ENCODE results near the gene NALCN. TPM values are rescaled to one million over a fixed set of nuclear protein-coding genes. Genes with fewer than 3 reads are reported as not detected.

NALCN gene
- total RNA-seq, 1 experiment from 2014 or later, result 8.5 TPM

GRCh38 chr13:101417043-101417406 is 717 bp upstream of the NALCN start:
- Mint-ChIP-seq H3K27ac (ENCODE audit: low read depth, unreplicated experiment) (peak overlapping the region; percentile 79), H3K27me3 (ENCODE audit: insufficient read depth, unreplicated experiment) (no peaks in the 10 kb centered on the region), H3K4me3 (ENCODE audit: unreplicated experiment) (peak overlapping the region; percentile 75)

DNA sequence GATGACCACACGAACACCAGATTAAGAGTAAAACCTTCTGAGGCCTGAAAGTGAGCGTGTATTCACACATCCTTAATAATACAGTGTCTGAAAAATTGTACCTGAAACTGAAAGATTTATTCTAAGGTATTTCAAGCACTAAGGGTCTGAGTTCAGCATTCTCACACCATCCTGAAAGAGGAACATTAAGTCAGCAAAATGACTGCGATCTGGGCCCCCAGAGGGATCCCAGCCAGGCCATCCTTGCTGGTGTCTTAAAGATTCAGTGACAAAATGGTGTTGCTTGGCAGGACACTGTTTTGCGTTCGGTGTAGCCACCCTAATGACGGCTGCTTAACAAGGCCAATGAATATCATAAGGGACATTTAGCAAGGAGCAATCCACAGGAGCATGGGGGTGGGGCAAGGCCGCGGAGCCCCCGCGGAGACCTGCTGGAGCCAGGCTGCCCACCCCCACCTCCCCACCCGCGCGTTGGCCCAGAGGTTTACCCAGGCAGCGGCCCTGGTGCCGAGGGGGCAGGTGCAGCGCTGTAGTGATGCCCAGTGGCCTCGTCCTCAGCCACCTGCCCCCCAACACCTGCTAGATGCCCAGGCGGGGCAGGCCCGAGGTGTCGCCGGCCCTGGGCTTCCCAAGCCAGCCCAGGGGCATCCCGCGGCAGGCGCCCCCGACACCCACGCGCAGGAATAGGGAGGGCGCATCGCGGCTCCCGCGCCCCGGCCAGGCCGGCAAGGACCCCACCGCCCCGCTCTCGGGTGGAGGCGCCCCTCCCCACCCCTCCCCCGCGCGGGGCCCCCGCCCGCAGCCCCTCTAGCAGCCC is 742 bp downstream of the NALCN start:
- TF ChIP-seq, protein P1, sequence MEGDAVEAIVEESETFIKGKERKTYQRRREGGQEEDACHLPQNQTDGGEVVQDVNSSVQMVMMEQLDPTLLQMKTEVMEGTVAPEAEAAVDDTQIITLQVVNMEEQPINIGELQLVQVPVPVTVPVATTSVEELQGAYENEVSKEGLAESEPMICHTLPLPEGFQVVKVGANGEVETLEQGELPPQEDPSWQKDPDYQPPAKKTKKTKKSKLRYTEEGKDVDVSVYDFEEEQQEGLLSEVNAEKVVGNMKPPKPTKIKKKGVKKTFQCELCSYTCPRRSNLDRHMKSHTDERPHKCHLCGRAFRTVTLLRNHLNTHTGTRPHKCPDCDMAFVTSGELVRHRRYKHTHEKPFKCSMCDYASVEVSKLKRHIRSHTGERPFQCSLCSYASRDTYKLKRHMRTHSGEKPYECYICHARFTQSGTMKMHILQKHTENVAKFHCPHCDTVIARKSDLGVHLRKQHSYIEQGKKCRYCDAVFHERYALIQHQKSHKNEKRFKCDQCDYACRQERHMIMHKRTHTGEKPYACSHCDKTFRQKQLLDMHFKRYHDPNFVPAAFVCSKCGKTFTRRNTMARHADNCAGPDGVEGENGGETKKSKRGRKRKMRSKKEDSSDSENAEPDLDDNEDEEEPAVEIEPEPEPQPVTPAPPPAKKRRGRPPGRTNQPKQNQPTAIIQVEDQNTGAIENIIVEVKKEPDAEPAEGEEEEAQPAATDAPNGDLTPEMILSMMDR (IDR thresholded peaks at IDR 0.05; ENCODE audit: unreplicated experiment), result no peak
- no peak overlapping the region for H3K27ac Mint-ChIP-seq (ENCODE audit: low read depth, unreplicated experiment)

More at GRCh38 chr13:101417043-101417406, 717 bp upstream of the NALCN start:
- TF ChIP-seq, protein P1 (IDR thresholded peaks at IDR 0.05; ENCODE audit: unreplicated experiment), result no peak
- BruUV-seq (replicated peaks), result no TSS peak
- Mint-ChIP-seq H3K36me3 (ENCODE audit: insufficient read depth, unreplicated experiment) (no peaks in the 10 kb centered on the region), H3K4me1 (ENCODE audit: insufficient read depth, unreplicated experiment) (peaks cover 5% of the 10 kb centered on the region), H3K9me3 (ENCODE audit: unreplicated experiment) (no peaks in the 10 kb centered on the region)
- POLR2A ChIA-PET, result interaction anchor here (1.2 to 1.5 kb wide), 3 partner anchors 10 to 99 kb away, joined by 3 to 7 read pairs (median 5); no protein-coding TSS in a partner anchor
- intact Hi-C loops (cut with micrococcal nuclease), result loop anchor here (5.0 to 10.0 kb wide), 2 partner anchors 55 to 262 kb away; no protein-coding TSS in a partner anchor
- peak; percentile 89 for DNase-seq (ENCODE audit: unreplicated experiment)
- CTCF ChIA-PET, result interaction anchor here (0.9 to 1.0 kb wide), 3 partner anchors 9 to 272 kb away, joined by 3 to 4 read pairs (median 3); no protein-coding TSS in a partner anchor

GRCh38 chr13:101412076-101412475 is 4.2 kb downstream of the NALCN start:
- H3K4me3 Mint-ChIP-seq (ENCODE audit: unreplicated experiment), result no peak overlapping the region
- no peak for DNase-seq (ENCODE audit: unreplicated experiment)
- intact Hi-C loops (cut with micrococcal nuclease), result loop anchor here (10.0 kb wide), 1 partner anchor 257 kb away; no protein-coding TSS in a partner anchor
- no peak overlapping the region for H3K27ac Mint-ChIP-seq (ENCODE audit: low read depth, unreplicated experiment)
- POLR2A ChIA-PET, result no interaction called here
- peaks cover 22% of the 10 kb centered on the region for H3K4me1 Mint-ChIP-seq (ENCODE audit: insufficient read depth, unreplicated experiment)
- BruUV-seq (replicated peaks), result no TSS peak
- no peaks in the 10 kb centered on the region for H3K36me3 Mint-ChIP-seq (ENCODE audit: insufficient read depth, unreplicated experiment)
- no peaks in the 10 kb centered on the region for H3K27me3 Mint-ChIP-seq (ENCODE audit: insufficient read depth, unreplicated experiment)
- TF ChIP-seq, protein P1 (IDR thresholded peaks at IDR 0.05; ENCODE audit: unreplicated experiment), result no peak
- CTCF ChIA-PET, result no interaction called here
- no peaks in the 10 kb centered on the region for H3K9me3 Mint-ChIP-seq (ENCODE audit: unreplicated experiment)

More for the DNA sequence above, 742 bp downstream of the NALCN start:
- intact Hi-C loops (cut with micrococcal nuclease), result loop anchor here (5.0 to 10.0 kb wide), 2 partner anchors 57 to 261 kb away; no protein-coding TSS in a partner anchor
- DNase-seq (ENCODE audit: unreplicated experiment), result no peak
- H3K4me3 Mint-ChIP-seq (ENCODE audit: unreplicated experiment), result peak overlapping the region; percentile 75
- POLR2A ChIA-PET, result interaction anchor here (1.0 kb wide), 1 partner anchor 11 kb away, joined by 3 read pairs; no protein-coding TSS in a partner anchor
- no peaks in the 10 kb centered on the region for H3K36me3 Mint-ChIP-seq (ENCODE audit: insufficient read depth, unreplicated experiment)
- BruUV-seq (replicated peaks), result no TSS peak
- H3K4me1 Mint-ChIP-seq (ENCODE audit: insufficient read depth, unreplicated experiment), result peaks cover 5% of the 10 kb centered on the region
- H3K27me3 Mint-ChIP-seq (ENCODE audit: insufficient read depth, unreplicated experiment), result no peaks in the 10 kb centered on the region
- no peaks in the 10 kb centered on the region for H3K9me3 Mint-ChIP-seq (ENCODE audit: unreplicated experiment)
- CTCF ChIA-PET, result interaction anchor here (0.6 to 1.0 kb wide), 4 partner anchors 8 to 270 kb away, joined by 3 to 5 read pairs (median 3); no protein-coding TSS in a partner anchor

GRCh38 chr13:101408992-101409656 is 7.2 kb downstream of the NALCN start:
- no peak overlapping the region for H3K4me3 Mint-ChIP-seq (ENCODE audit: unreplicated experiment)
- ChIA-PET POLR2A (no interaction called here), CTCF (interaction anchor here (0.5 kb wide), 1 partner anchor 56 kb away, joined by 3 read pairs; no protein-coding TSS in a partner anchor)
- H3K27me3 Mint-ChIP-seq (ENCODE audit: insufficient read depth, unreplicated experiment), result no peaks in the 10 kb centered on the region
- intact Hi-C loops (cut with micrococcal nuclease), result no loop called here
- H3K4me1 Mint-ChIP-seq (ENCODE audit: insufficient read depth, unreplicated experiment), result peaks cover 27% of the 10 kb centered on the region
- TF ChIP-seq, protein P1 (IDR thresholded peaks at IDR 0.05; ENCODE audit: unreplicated experiment), result no peak
- peak overlapping the region; percentile 47 for H3K27ac Mint-ChIP-seq (ENCODE audit: low read depth, unreplicated experiment)
- no peak for DNase-seq (ENCODE audit: unreplicated experiment)
- H3K9me3 Mint-ChIP-seq (ENCODE audit: unreplicated experiment), result no peaks in the 10 kb centered on the region
- BruUV-seq (replicated peaks), result no TSS peak
- no peaks in the 10 kb centered on the region for H3K36me3 Mint-ChIP-seq (ENCODE audit: insufficient read depth, unreplicated experiment)
